ENCODE data around the gene PPIL6.

The PPIL6 gene

GRCh38 chr6:109475625-109476024 is 35.2 kb upstream of the PPIL6 start:
- DNase-seq (ENCODE audit: low spot score): no peak
- in situ Hi-C loops (cut with MboI; ENCODE audit: low sequenced_read_pairs, unreplicated experiment): no loop called here
- no peak for TF ChIP-seq CTCF (IDR thresholded peaks at IDR 0.05; ENCODE audit: borderline replicate concordance, control extremely low read depth, extremely low read depth, insufficient read depth, missing control alignments)

DNA sequence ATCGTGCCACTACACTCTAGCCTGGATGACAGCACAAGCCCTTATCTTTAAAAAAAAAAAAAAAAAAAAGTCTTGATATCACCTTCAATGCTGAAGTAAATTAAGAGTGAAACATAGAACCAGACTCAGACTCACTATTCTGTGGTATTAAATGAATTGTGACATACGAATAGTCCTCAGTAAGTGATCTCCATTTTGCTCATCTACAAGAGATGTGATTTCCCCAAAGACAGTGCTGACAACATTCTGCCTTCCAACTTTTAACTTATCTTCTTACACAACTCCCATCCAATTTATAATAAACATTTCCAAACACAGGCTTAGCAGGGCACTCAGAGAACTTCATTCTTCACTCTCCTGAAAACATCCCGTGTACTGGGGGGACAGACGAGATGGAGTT is 34.6 kb upstream of the PPIL6 start:
- no peak for TF ChIP-seq CTCF (IDR thresholded peaks at IDR 0.05; ENCODE audit: borderline replicate concordance, control extremely low read depth, extremely low read depth, insufficient read depth, missing control alignments)
- no peak for DNase-seq (ENCODE audit: low spot score)
- in situ Hi-C loops (cut with MboI; ENCODE audit: low sequenced_read_pairs, unreplicated experiment): no loop called here

DNA sequence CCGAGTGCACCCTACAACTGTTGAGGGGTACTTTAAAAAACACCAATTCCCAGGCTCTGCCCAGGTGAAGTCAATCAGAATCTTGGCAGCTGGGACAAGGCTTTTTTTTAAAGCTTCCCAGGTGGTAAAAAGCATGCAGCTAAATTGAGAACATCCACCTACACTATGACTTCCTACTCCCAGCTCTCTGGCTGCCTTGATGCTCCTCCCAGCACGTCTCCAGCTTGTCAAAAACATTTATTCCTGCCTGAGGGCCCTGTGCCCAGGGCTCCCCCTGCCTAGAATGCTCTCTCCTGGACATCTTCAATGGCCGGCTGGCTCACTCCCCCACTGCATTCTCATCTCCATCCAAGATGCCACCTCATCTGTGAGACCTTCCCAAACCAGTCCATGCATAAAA is 32.7 kb upstream of the PPIL6 start:
- TF ChIP-seq CTCF (IDR thresholded peaks at IDR 0.05; ENCODE audit: borderline replicate concordance, control extremely low read depth, extremely low read depth, insufficient read depth, missing control alignments): no peak
- in situ Hi-C loops (cut with MboI; ENCODE audit: low sequenced_read_pairs, unreplicated experiment): no loop called here
- no peak for DNase-seq (ENCODE audit: low spot score)

DNA sequence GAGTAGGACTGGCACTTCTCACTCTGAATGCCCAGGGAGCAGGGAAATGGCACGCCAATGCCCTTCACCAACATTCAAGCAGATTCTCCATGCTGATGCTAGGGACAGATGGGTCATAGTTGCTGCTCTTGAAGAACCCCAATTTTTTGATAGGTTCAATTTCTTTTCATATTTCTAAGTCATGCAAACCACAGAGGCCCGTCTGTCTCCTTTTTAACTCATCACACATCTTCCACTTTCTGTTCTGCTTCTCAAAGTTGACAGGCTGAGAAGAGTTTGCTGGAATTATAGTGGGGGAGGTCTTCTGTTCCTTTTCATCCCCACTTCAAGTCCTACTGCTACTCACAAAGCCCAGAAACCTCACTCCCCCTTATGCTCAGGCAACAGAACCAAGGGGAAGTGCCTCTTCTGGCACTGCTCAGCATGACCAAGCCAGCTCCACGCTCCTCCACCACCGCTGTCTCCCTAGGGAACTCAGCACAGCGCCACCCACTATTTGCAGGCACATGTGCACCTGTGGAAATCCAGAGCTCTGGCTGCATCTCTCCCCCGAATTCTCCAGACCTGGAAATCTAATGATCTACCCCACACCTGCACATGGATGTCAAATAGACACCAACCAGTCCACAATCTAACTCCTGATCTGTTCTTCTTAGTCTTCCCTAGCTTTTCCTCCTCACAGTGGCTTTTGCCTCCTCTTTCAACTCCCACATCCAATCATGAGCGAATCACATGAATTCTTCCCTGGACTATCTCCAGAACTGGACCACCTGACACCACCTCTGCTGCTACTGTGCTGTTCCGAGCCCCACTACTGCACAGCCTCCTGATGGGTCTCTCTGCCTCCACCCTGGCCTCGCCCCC is 31.9 kb upstream of the PPIL6 start:
- peak; percentile 14 for TF ChIP-seq CTCF (IDR thresholded peaks at IDR 0.05; ENCODE audit: borderline replicate concordance, control extremely low read depth, extremely low read depth, insufficient read depth, missing control alignments)
- DNase-seq (ENCODE audit: low spot score): no peak
- in situ Hi-C loops (cut with MboI; ENCODE audit: low sequenced_read_pairs, unreplicated experiment): no loop called here

- in situ Hi-C loops (cut with MboI; ENCODE audit: low sequenced_read_pairs, unreplicated experiment): no loop called here
- TF ChIP-seq CTCF (IDR thresholded peaks at IDR 0.05; ENCODE audit: borderline replicate concordance, control extremely low read depth, extremely low read depth, insufficient read depth, missing control alignments): no peak
- DNase-seq (ENCODE audit: low spot score): no peak
Measured at GRCh38 chr6:109471105-109471810, 30.8 kb upstream of the PPIL6 start.

- in situ Hi-C loops (cut with MboI; ENCODE audit: low sequenced_read_pairs, unreplicated experiment): no loop called here
- TF ChIP-seq CTCF (IDR thresholded peaks at IDR 0.05; ENCODE audit: borderline replicate concordance, control extremely low read depth, extremely low read depth, insufficient read depth, missing control alignments): no peak
- DNase-seq (ENCODE audit: low spot score): no peak
Measured at GRCh38 chr6:109469591-109470189, 29.3 kb upstream of the PPIL6 start.
